ENCODE data around the gene TAF6.
"Not testable (repeated sequence)": the region's sequence is repeated elsewhere in the genome, so short reads cannot be mapped to it uniquely, and the experiment has no call there.

TAF6 gene

GRCh38 chr7:100152404-100152803 is 33.2 kb upstream of the TAF6 start:
- DNase-seq: no peak

GRCh38 chr7:100148559-100149328 is 29.6 kb upstream of the TAF6 start, which contains the start of gene LAMTOR4:
TSS of gene LAMTOR4 (plus strand) at chr7:100148918. CDS start at chr7:100148973, 55 bp downstream.
- DNase-seq: peak; percentile 99 to 100

GRCh38 chr7:100148225-100148558 is 29.0 kb upstream of the TAF6 start:
- DNase-seq: no peak

- no peak for DNase-seq
Observed at GRCh38 chr7:100147278-100147677, 28.1 kb upstream of the TAF6 start.

GRCh38 chr7:100146350-100146749 is 27.2 kb upstream of the TAF6 start:
- DNase-seq: not testable (repeated sequence)

- no peak for DNase-seq
Observed at GRCh38 chr7:100142461-100142860, 23.3 kb upstream of the TAF6 start.

GRCh38 chr7:100141555-100141949 is 22.4 kb upstream of the TAF6 start:
- DNase-seq: no peak

- peak in 1 of 2 experiments; percentile 33 for DNase-seq
Observed at GRCh38 chr7:100137851-100138760, 18.9 kb upstream of the TAF6 start.

- peak; percentile 77 to 79 for DNase-seq
Observed at GRCh38 chr7:100132697-100133151, 13.6 kb upstream of the TAF6 start.

GRCh38 chr7:100132126-100132525 is 13.0 kb upstream of the TAF6 start:
- DNase-seq: peak in 1 of 2 experiments; percentile 31

- peak; percentile 82 to 92 for DNase-seq
Observed at GRCh38 chr7:100130608-100131453, 11.7 kb upstream of the TAF6 start.

GRCh38 chr7:100130220-100130607 is 11.1 kb upstream of the TAF6 start:
- DNase-seq: not testable (repeated sequence)

GRCh38 chr7:100128637-100128963 is 9.4 kb upstream of the TAF6 start:
- no peak for DNase-seq

- no peak for DNase-seq
Observed at GRCh38 chr7:100127866-100128636, 8.9 kb upstream of the TAF6 start.

- peak; percentile 93 to 95 for DNase-seq
Observed at GRCh38 chr7:100126931-100127865, 8.0 kb upstream of the TAF6 start, which contains the start of gene MBLAC1. TSS of gene MBLAC1 (plus strand) at chr7:100126967. CDS start at chr7:100127396, 429 bp downstream.

- DNase-seq: peak in 1 of 2 experiments; percentile 62
Observed at GRCh38 chr7:100126239-100126930, 7.2 kb upstream of the TAF6 start.

GRCh38 chr7:100124301-100125230 is 5.4 kb upstream of the TAF6 start:
- DNase-seq: no peak

GRCh38 chr7:100122568-100122967 is 3.4 kb upstream of the TAF6 start:
- DNase-seq: no peak

- DNase-seq: peak; percentile 91 to 98
Observed at GRCh38 chr7:100122067-100122466, 2.9 kb upstream of the TAF6 start.

Data from NCI-H2081 (cell line).